Stimulated activated memory B cell treated with anti-CD40 and anti-IgM and Interleukin-4, amounts not matched to agents 10 μg/mL and 1 μg/mL and 100 μg/mL, for 72 hours (primary cell): ENCODE data around the gene CFAP97.

ENCODE experiments used
- ATAC-seq: fragments of 150-1000 bp; cut with Tn5 transposase; 2 replicates; pipeline ENCODE4 v1.10.0; 2021
- H3K27ac Mint-ChIP-seq: one replicate; pipeline ENCODE4 v1.8.0; 2022; ENCODE audit warnings: mild to moderate bottlenecking, mixed read lengths
- H3K27me3 Mint-ChIP-seq: one replicate; pipeline ENCODE4 v1.8.0; 2022; ENCODE audit warnings: mixed read lengths
- H3K36me3 Mint-ChIP-seq: one replicate; pipeline ENCODE4 v1.8.0; 2022; ENCODE audit warnings: mixed read lengths
- H3K4me1 Mint-ChIP-seq: one replicate; pipeline ENCODE4 v1.8.0; 2022; ENCODE audit warnings: mixed read lengths
- H3K4me3 Mint-ChIP-seq: one replicate; pipeline ENCODE4 v1.8.0; 2022; ENCODE audit warnings: mild to moderate bottlenecking, moderate library complexity, mixed read lengths
- H3K9me3 Mint-ChIP-seq: one replicate; pipeline ENCODE4 v1.8.0; 2022; ENCODE audit warnings: mixed read lengths

The CFAP97 gene

GRCh38 chr4:185194924-185195888 is 8.6 kb downstream of the CFAP97 start:
- H3K36me3 Mint-ChIP-seq = peaks cover 29% of the 10 kb centered on the region
- H3K4me1 Mint-ChIP-seq = peaks cover 38% of the 10 kb centered on the region
- H3K27ac Mint-ChIP-seq = no peak overlapping the region

GRCh38 chr4:185192059-185192458 is 11.7 kb downstream of the CFAP97 start:
- ATAC-seq = no peak
- Mint-ChIP-seq H3K4me3 (no peak overlapping the region), H3K9me3 (no peaks in the 10 kb centered on the region)

More at GRCh38 chr4:185194924-185195888, 8.6 kb downstream of the CFAP97 start:
- Mint-ChIP-seq H3K27me3 (no peaks in the 10 kb centered on the region), H3K4me3 (no peak overlapping the region), H3K9me3 (no peaks in the 10 kb centered on the region)
- ATAC-seq = no peak

GRCh38 chr4:185190306-185190856 is 13.4 kb downstream of the CFAP97 start:
- peaks cover 39% of the 10 kb centered on the region for H3K4me1 Mint-ChIP-seq
- no peak overlapping the region for H3K4me3 Mint-ChIP-seq
- no peaks in the 10 kb centered on the region for H3K9me3 Mint-ChIP-seq
- no peak overlapping the region for H3K27ac Mint-ChIP-seq
- ATAC-seq = no peak
- H3K36me3 Mint-ChIP-seq = peaks cover 42% of the 10 kb centered on the region
- H3K27me3 Mint-ChIP-seq = no peaks in the 10 kb centered on the region

More at GRCh38 chr4:185192059-185192458, 11.7 kb downstream of the CFAP97 start:
- Mint-ChIP-seq H3K36me3 (peaks cover 40% of the 10 kb centered on the region), H3K27me3 (no peaks in the 10 kb centered on the region), H3K4me1 (peaks cover 50% of the 10 kb centered on the region), H3K27ac (no peak overlapping the region)

GRCh38 chr4:185189606-185190305 is 14.0 kb downstream of the CFAP97 start:
- ATAC-seq = no peak
- Mint-ChIP-seq H3K27me3 (no peaks in the 10 kb centered on the region), H3K36me3 (peaks cover 35% of the 10 kb centered on the region), H3K4me3 (no peak overlapping the region), H3K9me3 (no peaks in the 10 kb centered on the region), H3K27ac (no peak overlapping the region), H3K4me1 (peaks cover 33% of the 10 kb centered on the region)

GRCh38 chr4:185186769-185187168 is 17.0 kb downstream of the CFAP97 start:
- Mint-ChIP-seq H3K27ac (no peak overlapping the region), H3K36me3 (peaks cover 36% of the 10 kb centered on the region), H3K9me3 (no peaks in the 10 kb centered on the region), H3K4me3 (no peak overlapping the region), H3K4me1 (peaks cover 25% of the 10 kb centered on the region), H3K27me3 (no peaks in the 10 kb centered on the region)
- no peak for ATAC-seq

- ATAC-seq = no peak
- Mint-ChIP-seq H3K4me1 (peaks cover 11% of the 10 kb centered on the region), H3K4me3 (no peak overlapping the region), H3K27ac (no peak overlapping the region), H3K9me3 (no peaks in the 10 kb centered on the region), H3K27me3 (no peaks in the 10 kb centered on the region), H3K36me3 (peaks cover 24% of the 10 kb centered on the region)
Measured at GRCh38 chr4:185183622-185184281, 20.0 kb downstream of the CFAP97 start.

GRCh38 chr4:185182239-185182638 is 21.6 kb downstream of the CFAP97 start:
- H3K4me1 Mint-ChIP-seq = peaks cover 7% of the 10 kb centered on the region
- ATAC-seq = no peak
- no peak overlapping the region for H3K27ac Mint-ChIP-seq
- no peaks in the 10 kb centered on the region for H3K27me3 Mint-ChIP-seq
- H3K36me3 Mint-ChIP-seq = peaks cover 18% of the 10 kb centered on the region
- no peak overlapping the region for H3K4me3 Mint-ChIP-seq
- H3K9me3 Mint-ChIP-seq = no peaks in the 10 kb centered on the region

- H3K4me3 Mint-ChIP-seq = no peak overlapping the region
- no peaks in the 10 kb centered on the region for H3K27me3 Mint-ChIP-seq
- peaks cover 22% of the 10 kb centered on the region for H3K36me3 Mint-ChIP-seq
- no peak overlapping the region for H3K27ac Mint-ChIP-seq
- no peaks in the 10 kb centered on the region for H3K9me3 Mint-ChIP-seq
- H3K4me1 Mint-ChIP-seq = peaks cover 7% of the 10 kb centered on the region
- no peak for ATAC-seq
Measured at GRCh38 chr4:185179488-185179887, 24.3 kb downstream of the CFAP97 start.

GRCh38 chr4:185171373-185172071 is 32.3 kb downstream of the CFAP97 start:
- H3K27ac Mint-ChIP-seq = peak overlapping the region; percentile 12
- H3K9me3 Mint-ChIP-seq = no peaks in the 10 kb centered on the region
- peak; percentile 67 for ATAC-seq
- H3K4me1 Mint-ChIP-seq = peaks cover 16% of the 10 kb centered on the region
- H3K36me3 Mint-ChIP-seq = peaks cover 34% of the 10 kb centered on the region
- no peak overlapping the region for H3K4me3 Mint-ChIP-seq
- no peaks in the 10 kb centered on the region for H3K27me3 Mint-ChIP-seq

- Mint-ChIP-seq H3K27me3 (no peaks in the 10 kb centered on the region), H3K4me3 (no peak overlapping the region), H3K4me1 (peaks cover 28% of the 10 kb centered on the region), H3K36me3 (peaks cover 32% of the 10 kb centered on the region), H3K27ac (no peak overlapping the region), H3K9me3 (no peaks in the 10 kb centered on the region)
- no peak for ATAC-seq
Measured at GRCh38 chr4:185167234-185167633, 36.6 kb downstream of the CFAP97 start.

GRCh38 chr4:185165605-185166063 is 38.2 kb downstream of the CFAP97 start:
- Mint-ChIP-seq H3K4me1 (peaks cover 17% of the 10 kb centered on the region), H3K27ac (peak overlapping the region; percentile 49), H3K4me3 (peak overlapping the region; percentile 23)

GRCh38 chr4:185151296-185151695 is 52.5 kb downstream of the CFAP97 start:
- no peak for ATAC-seq
- peaks cover 46% of the 10 kb centered on the region for H3K36me3 Mint-ChIP-seq
- no peaks in the 10 kb centered on the region for H3K9me3 Mint-ChIP-seq
- H3K4me1 Mint-ChIP-seq = no peaks in the 10 kb centered on the region
- no peak overlapping the region for H3K4me3 Mint-ChIP-seq
- H3K27me3 Mint-ChIP-seq = no peaks in the 10 kb centered on the region
- H3K27ac Mint-ChIP-seq = no peak overlapping the region

More at GRCh38 chr4:185165605-185166063, 38.2 kb downstream of the CFAP97 start:
- peak; percentile 88 for ATAC-seq
- H3K27me3 Mint-ChIP-seq = no peaks in the 10 kb centered on the region
- peaks cover 30% of the 10 kb centered on the region for H3K36me3 Mint-ChIP-seq
- H3K9me3 Mint-ChIP-seq = no peaks in the 10 kb centered on the region

- Mint-ChIP-seq H3K36me3 (peaks cover 38% of the 10 kb centered on the region), H3K27ac (no peak overlapping the region), H3K27me3 (no peaks in the 10 kb centered on the region), H3K9me3 (no peaks in the 10 kb centered on the region), H3K4me3 (no peak overlapping the region), H3K4me1 (no peaks in the 10 kb centered on the region)
- no peak for ATAC-seq
Measured at GRCh38 chr4:185149392-185149791, 54.4 kb downstream of the CFAP97 start.

GRCh38 chr4:185145572-185145971 is 58.2 kb downstream of the CFAP97 start:
- H3K36me3 Mint-ChIP-seq = peaks cover 9% of the 10 kb centered on the region
- ATAC-seq = no peak
- H3K4me3 Mint-ChIP-seq = no peak overlapping the region
- H3K27ac Mint-ChIP-seq = no peak overlapping the region
- peaks cover 15% of the 10 kb centered on the region for H3K4me1 Mint-ChIP-seq
- no peaks in the 10 kb centered on the region for H3K9me3 Mint-ChIP-seq
- H3K27me3 Mint-ChIP-seq = no peaks in the 10 kb centered on the region
